Choroid plexus epithelial cell (primary cell): ENCODE results near the gene HMGXB3.
A peak's percentile ranks its signal among the peaks of the same experiment; 100 is the strongest.

Experiments
- DNase-seq: peaks from one replicate; pipeline ENCODE4 v3.0.0-alpha.2; 2010; ENCODE audit warnings: low read depth
- H3K4me3 ChIP-seq: 2 replicates; pipeline ENCODE4 v1.5.1; 2011; ENCODE audit warnings: low read depth, mild to moderate bottlenecking, control low read depth, low read length, moderate library complexity
- CTCF ChIP-seq: conservative IDR thresholded peaks from 2 replicates; pipeline ENCODE4 v1.5.1; 2011; ENCODE audit warnings: low read depth, mild to moderate bottlenecking, control low read depth, inconsistent platforms, low read length, moderate library complexity

Gene HMGXB3

GRCh38 chr5:149988126-149988525 is 12.4 kb upstream of the HMGXB3 start:
- no peak for TF ChIP-seq CTCF
- no peak for DNase-seq
- H3K4me3 ChIP-seq, result no peak overlapping the region

- TF ChIP-seq CTCF, result peak; percentile 95
- DNase-seq, result peak; percentile 88
- H3K4me3 ChIP-seq, result no peak overlapping the region
Measured at GRCh38 chr5:149990518-149991376, 9.8 kb upstream of the HMGXB3 start.

GRCh38 chr5:149993471-149993870 is 7.1 kb upstream of the HMGXB3 start:
- no peak for TF ChIP-seq CTCF
- DNase-seq, result no peak
- no peak overlapping the region for H3K4me3 ChIP-seq

GRCh38 chr5:149995385-149996204 is 4.9 kb upstream of the HMGXB3 start:
- DNase-seq, result no peak
- TF ChIP-seq CTCF, result no peak
- H3K4me3 ChIP-seq, result no peak overlapping the region

GRCh38 chr5:149996205-149996890 is 4.2 kb upstream of the HMGXB3 start:
- no peak for DNase-seq
- TF ChIP-seq CTCF, result no peak
- no peak overlapping the region for H3K4me3 ChIP-seq

- TF ChIP-seq CTCF, result no peak
- no peak overlapping the region for H3K4me3 ChIP-seq
- DNase-seq, result no peak
Measured at GRCh38 chr5:149998281-149998680, 2.3 kb upstream of the HMGXB3 start.
